WI38 (cell line): ENCODE results near the gene HOXB5.

ENCODE experiments used
- H3K4me3 ChIP-seq: 2 replicates; pipeline ENCODE4 v1.5.1; 2011; ENCODE audit warnings: low read depth, mild to moderate bottlenecking, control low read depth, low read length
- CTCF ChIP-seq: IDR thresholded peaks from 2 replicates; pipeline ENCODE4 v1.5.1; 2012; ENCODE audit warnings: low read depth, mild to moderate bottlenecking, control low read depth, low read length

HOXB5 gene

DNA sequence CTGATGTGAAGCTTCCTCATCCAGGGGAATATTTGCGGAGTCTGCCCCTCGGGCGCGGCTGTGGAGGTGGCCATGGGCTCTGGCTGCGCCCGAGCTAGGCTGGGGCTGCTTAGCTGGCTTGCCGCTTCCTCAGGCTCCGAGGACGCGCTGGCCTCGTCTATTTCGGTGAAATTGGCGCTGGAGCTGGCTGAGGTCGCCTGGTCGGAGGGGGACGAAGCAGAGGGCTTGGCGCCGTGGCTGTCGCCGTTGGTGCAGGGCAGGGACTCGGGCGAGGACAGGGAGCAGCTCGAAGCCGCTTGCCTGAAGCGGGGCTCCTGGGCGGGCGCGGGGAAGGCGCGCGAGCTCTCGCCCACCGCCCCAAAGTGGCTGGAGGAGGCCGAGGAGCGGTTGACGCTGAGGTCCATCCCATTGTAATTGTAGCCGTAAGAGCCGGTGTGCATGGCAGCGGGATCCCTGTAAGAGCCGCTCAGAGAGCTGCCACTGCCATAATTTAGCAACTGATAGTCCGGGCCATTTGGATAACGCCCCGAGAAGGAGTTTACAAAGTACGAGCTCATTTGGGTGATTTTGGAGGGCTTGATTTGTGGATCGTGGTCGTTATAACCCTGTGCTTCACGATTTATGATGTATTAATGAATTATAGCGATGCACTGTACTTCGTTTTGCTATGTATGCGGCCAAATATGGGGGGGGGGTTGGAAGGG lies at the start of gene HOXB5:
Gene HOXB5 (minus strand): TSS at position 654 of the 704 bp plus-strand sequence. CDS start 97 bp downstream, at position 557.
- peak within 1 kb of the TSS; percentile 89 for H3K4me3 ChIP-seq
- no peak for TF ChIP-seq CTCF

GRCh38 chr17:48642843-48643696 lies 49.5 kb upstream of the HOXB5 start:
- H3K4me3 ChIP-seq = no peak overlapping the region
- no peak for TF ChIP-seq CTCF

DNA sequence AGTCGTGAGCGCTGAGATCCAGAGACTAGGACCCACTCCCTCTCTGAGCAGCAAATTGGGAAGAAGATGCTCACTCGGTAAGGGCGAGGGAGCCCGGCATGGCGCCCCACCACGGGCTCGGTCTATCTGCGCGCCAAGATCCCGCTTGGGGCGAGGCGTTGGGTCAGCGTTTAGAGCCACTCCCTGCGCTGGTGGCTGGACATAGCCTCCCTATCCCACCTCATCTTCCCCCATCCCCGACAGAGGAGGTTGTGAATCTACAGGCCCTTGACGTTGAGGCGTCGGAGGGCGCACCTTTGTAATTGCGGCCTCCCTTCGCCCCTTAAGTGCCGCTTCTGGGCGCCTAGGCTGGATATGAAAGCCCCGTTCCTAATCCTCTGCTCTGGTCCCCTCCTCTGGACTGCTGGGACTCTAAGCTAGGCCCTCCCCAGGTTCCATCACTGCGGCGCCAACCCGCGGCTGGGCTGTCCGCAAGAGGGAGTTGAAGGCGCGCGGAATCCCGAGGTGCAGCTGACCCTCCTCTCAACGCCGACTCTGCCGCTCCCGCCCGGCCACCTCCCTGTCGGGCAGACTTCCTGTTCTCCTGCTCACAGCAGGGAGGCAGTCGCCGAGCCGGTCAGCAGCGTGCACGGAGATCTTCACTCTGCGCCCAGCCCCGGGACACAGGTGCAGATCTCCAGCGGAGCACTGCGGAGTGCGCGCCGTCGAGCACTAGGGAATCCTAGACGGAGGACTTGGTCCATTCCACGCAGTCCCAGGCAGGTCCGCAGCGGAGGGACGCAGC lies 48.7 kb upstream of the HOXB5 start:
- no peak for TF ChIP-seq CTCF
- no peak overlapping the region for H3K4me3 ChIP-seq

- TF ChIP-seq CTCF = no peak
- no peak overlapping the region for H3K4me3 ChIP-seq
Observed at GRCh38 chr17:48641541-48642058, 48.0 kb upstream of the HOXB5 start.

DNA sequence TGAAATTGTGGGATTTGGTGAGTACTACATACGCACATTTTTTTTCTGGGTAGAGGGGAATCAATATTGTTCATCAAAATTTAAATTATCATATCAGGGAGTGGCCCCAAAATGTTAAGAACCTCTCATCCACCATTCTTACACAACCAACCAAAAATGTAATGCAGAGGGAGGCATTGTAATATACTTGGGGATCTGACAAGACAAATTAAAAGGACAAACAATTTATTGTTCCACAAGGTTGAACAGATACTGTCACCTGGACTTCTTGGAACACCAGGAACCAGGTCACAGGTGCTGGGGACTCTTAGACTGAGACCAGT lies 47.2 kb upstream of the HOXB5 start:
- H3K4me3 ChIP-seq = no peak overlapping the region
- no peak for TF ChIP-seq CTCF

GRCh38 chr17:48639982-48640857 lies 46.6 kb upstream of the HOXB5 start:
- no peak overlapping the region for H3K4me3 ChIP-seq
- no peak for TF ChIP-seq CTCF
